Pancreas (tissue), 10 donors: ENCODE results near the gene NT5DC1. TPM values are rescaled to one million over a fixed set of nuclear protein-coding genes. Genes with fewer than 3 reads are reported as not detected.

ENCODE experiments used
- ATAC-seq, 4 donors: fragments of 200-7000 bp; cut with Tn5 transposase; one replicate each; pipeline versions ENCODE4 v1.8.0 to v1.9.1; 2020; ENCODE audit warnings: mild to moderate bottlenecking in 4 of 4, moderate library complexity in 4 of 4
- DNase-seq, 6 donors: peaks; one replicate each; pipeline ENCODE4 v3.0.0-alpha.2; 2020
- FAIRE-seq: peaks from 2 replicates; lab custom pipeline; 2012; peaks lifted over from hg19 to GRCh38; lab: Jason Lieb, UNC
- H3K27ac ChIP-seq, 4 donors: fragments of 200-600 bp; sonication (generic); 1 replicate in 3 of 4; 2 replicates in 1 of 4; pipeline versions ENCODE4 v1.5.0 to v1.8.0; 2020
- H3K27me3 ChIP-seq, 4 donors: fragments of 200-600 bp; one replicate each; pipeline ENCODE4 v1.8.0; 2021
- H3K36me3 ChIP-seq, 3 donors: fragments of 200-600 bp; sonication (generic) in 1 of 3; one replicate each; pipeline versions ENCODE4 v1.5.0 to v1.8.0; 2020 to 2021
- H3K4me1 ChIP-seq, 3 donors: fragments of 200-600 bp; one replicate each; pipeline ENCODE4 v1.8.0; 2021
- H3K4me3 ChIP-seq, 4 donors: fragments of 200-600 bp; sonication (generic) in 2 of 4; one replicate each; pipeline versions ENCODE4 v1.5.0 to v1.8.0; 2020 to 2021
- H3K9me3 ChIP-seq, 4 donors: fragments of 200-600 bp; one replicate each; pipeline ENCODE4 v1.8.0; 2021
- CTCF ChIP-seq, 4 donors: fragments of 200-600 bp; sonication (generic) in 3 of 4; IDR thresholded peaks; one replicate each; pipeline versions ENCODE4 v1.5.0 to v1.8.0; 2021; ENCODE audit warnings: antibody characterized with exemption in 4 of 4
- WGBS, 2 donors: extraction: QIAGEN DNeasy Blood & Tissue Kit; methylation state at CpG; one replicate each; pipeline ENCODE4 v1.1.7; 2013; 5-methylcytosine and 5-hydroxymethylcytosine counted together
- intact Hi-C, 3 donors: fragments of 100-400 bp; cut with DNase I; formaldehyde crosslinking; loops; one replicate each; pipeline versions ENCODE4 v1.11.1 to v1.14.2; 2022
- polyA plus RNA-seq, 2 donors: library from polyadenylated mRNA; stranded (reverse); fragments of 200-250 nt; gene quantifications; one replicate each; pipeline ENCODE4 v1.2.3, GENCODE V29; 2013
- total RNA-seq, 6 donors: library from RNA; stranded (reverse); fragmentation: NEBNext Ultra II Directional in 4 of 6; extraction: Animal tissue kit (Norgen Biotek cat#: 25700) in 4 of 6; gene quantifications; one replicate each; pipeline versions ENCODE4 v1.2.1 to v1.2.4, GENCODE V29; 2021 to 2023
- donor health status: healthy with polysubstance abuse.
- donor health status: DM: no; HTN: no; CAD: no; lungs with moderate emphysema.
- donor health status: DM: no; HTN: no; CAD: no.
- donor health status: control.
- donor health status: control.
- donor health status: Bipolar disorder and iron deficiency.
- donor health status: DM: yes; HTN: yes; CAD: no.
- donor health status: DM: no; HTN: no; CAD: no.
- donor health status: DM: no; HTN: no; CAD: no.
- donor health status: DM: yes; HTN: yes; CAD: no.

The NT5DC1 gene
- total and polyA plus RNA-seq, 8 donors: 4.4 to 28.3 (median 20.4) TPM

DNA sequence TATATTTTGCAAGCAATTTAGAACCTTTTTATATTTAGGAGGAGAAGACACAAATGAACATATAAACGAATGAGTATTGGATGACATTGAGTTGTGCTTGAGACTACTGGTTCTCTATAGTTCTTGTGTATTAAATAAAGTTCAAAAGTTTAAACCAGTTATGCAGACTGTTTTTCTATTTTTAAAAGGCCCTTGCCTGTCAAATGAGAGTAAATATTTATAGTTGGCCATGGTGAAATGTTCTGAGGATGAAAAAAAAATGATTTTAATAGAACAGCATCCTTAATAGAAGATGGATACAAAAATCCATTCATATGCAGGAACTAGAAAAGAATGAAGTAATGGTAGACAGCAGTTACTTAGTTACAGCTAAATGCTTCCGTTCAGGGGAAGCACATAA is 88.8 kb downstream of the NT5DC1 start:
- Histone ChIP-seq H3K4me3 (no peak overlapping the region), H3K27me3 (no peaks in the 10 kb centered on the region), H3K4me1 (peaks cover 0 to 5% (median 0%) of the 10 kb centered on the region in 3 donors), H3K9me3 (no peaks in the 10 kb centered on the region), H3K36me3 (no peaks in the 10 kb centered on the region), H3K27ac (no peak overlapping the region)
- ATAC-seq (no peak), FAIRE-seq (no peak), DNase-seq (no peak)
- 83 to 85% methylated on average over 2 of the region's 2 CpGs for WGBS, 2 donors
- TF ChIP-seq CTCF (IDR thresholded peaks at IDR 0.05): no peak
- intact Hi-C loops: no loop called here

DNA sequence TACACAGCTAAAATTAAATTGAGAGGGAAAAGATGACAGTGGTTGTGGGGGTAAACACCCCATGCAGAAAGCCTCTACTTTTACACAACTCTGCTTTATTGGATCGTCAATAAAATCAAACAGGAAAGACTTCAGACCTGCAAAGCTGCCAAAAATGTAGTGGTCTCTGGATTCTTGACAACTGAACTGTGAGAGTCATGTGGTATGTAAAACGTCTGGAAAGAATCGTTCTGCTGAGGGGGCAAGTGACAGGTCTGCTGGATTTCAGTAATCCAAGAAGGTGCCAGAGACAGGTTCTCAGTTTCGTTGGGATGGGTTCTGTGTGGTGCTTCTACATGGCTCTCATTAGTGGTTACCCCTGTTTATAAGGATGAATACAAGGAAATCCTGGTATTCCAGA is 89.9 kb downstream of the NT5DC1 start:
- DNase-seq (no peak), ATAC-seq (no peak), FAIRE-seq (no peak)
- no peaks in the 10 kb centered on the region for H3K9me3 ChIP-seq
- H3K27ac ChIP-seq: no peak overlapping the region
- no peaks in the 10 kb centered on the region for H3K27me3 ChIP-seq
- 70 to 72% methylated on average over 4 of the region's 4 CpGs for WGBS, 2 donors
- intact Hi-C loops: no loop called here
- H3K4me1 ChIP-seq: peaks cover 0 to 5% (median 0%) of the 10 kb centered on the region in 3 donors
- no peak overlapping the region for H3K4me3 ChIP-seq
- no peak for TF ChIP-seq CTCF (IDR thresholded peaks at IDR 0.05)
- H3K36me3 ChIP-seq: no peaks in the 10 kb centered on the region

GRCh38 chr6:116191881-116192280 is 91.2 kb downstream of the NT5DC1 start:
- no peaks in the 10 kb centered on the region for H3K36me3 ChIP-seq
- H3K27me3 ChIP-seq: no peaks in the 10 kb centered on the region
- no peak for DNase-seq
- no peaks in the 10 kb centered on the region for H3K9me3 ChIP-seq
- H3K4me3 ChIP-seq: no peak overlapping the region
- intact Hi-C loops: no loop called here
- peaks cover 0 to 5% (median 0%) of the 10 kb centered on the region in 3 donors for H3K4me1 ChIP-seq
- ATAC-seq: no peak
- no peak for TF ChIP-seq CTCF (IDR thresholded peaks at IDR 0.05)
- WGBS, 2 donors: 80 to 87% methylated on average over 2 of the region's 2 CpGs
- no peak overlapping the region for H3K27ac ChIP-seq
- no peak for FAIRE-seq

- 43% methylated on average over 3 of the region's 3 CpGs for WGBS, 2 donors
- DNase-seq (no peak), ATAC-seq (no peak), FAIRE-seq (no peak)
- Histone ChIP-seq H3K27ac (no peak overlapping the region), H3K4me1 (peaks cover 0 to 5% (median 0%) of the 10 kb centered on the region in 3 donors), H3K36me3 (no peaks in the 10 kb centered on the region), H3K27me3 (no peaks in the 10 kb centered on the region), H3K9me3 (no peaks in the 10 kb centered on the region), H3K4me3 (no peak overlapping the region)
- intact Hi-C loops: no loop called here
- TF ChIP-seq CTCF (IDR thresholded peaks at IDR 0.05): no peak
Measured at GRCh38 chr6:116192786-116193185, 92.1 kb downstream of the NT5DC1 start.

DNA sequence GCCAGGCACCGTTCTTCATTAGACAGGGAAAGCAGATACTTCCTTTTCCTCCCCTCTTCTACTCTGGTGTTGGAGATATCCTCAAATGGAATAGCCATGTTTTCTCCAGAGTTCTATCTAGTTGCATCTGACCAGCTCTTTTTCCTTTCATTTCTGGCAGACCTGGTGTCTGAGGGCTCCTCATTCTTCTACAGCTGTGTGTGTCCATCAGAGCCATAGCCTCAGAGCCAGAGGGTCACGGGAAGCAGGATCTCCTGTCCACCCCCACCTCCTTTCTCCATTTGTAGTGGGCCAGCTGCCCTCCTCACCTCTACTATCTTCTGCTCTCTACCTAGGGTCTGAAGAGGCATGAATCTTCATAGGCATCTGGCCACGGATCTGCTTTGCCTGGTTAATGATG is 96.2 kb downstream of the NT5DC1 start:
- FAIRE-seq (no peak), DNase-seq (no peak), ATAC-seq (no peak)
- 96 to 98% methylated on average over 3 of the region's 3 CpGs for WGBS, 2 donors
- no peak overlapping the region for H3K4me3 ChIP-seq
- no peaks in the 10 kb centered on the region for H3K9me3 ChIP-seq
- no peaks in the 10 kb centered on the region for H3K36me3 ChIP-seq
- peaks cover 0 to 5% (median 0%) of the 10 kb centered on the region in 3 donors for H3K4me1 ChIP-seq
- no peaks in the 10 kb centered on the region for H3K27me3 ChIP-seq
- H3K27ac ChIP-seq: no peak overlapping the region
- TF ChIP-seq CTCF (IDR thresholded peaks at IDR 0.05): no peak
- intact Hi-C loops: no loop called here
